Renal cortical epithelial cell (primary cell): ENCODE measurements around the gene ZG16B. TPM values are rescaled to one million over a fixed set of nuclear protein-coding genes. Genes with fewer than 3 reads are reported as not detected.

Source experiments
- DNase-seq: peaks from one replicate; pipeline ENCODE4 v3.0.0-alpha.2; 2011; ENCODE audit warnings: low read depth
- total RNA-seq: library from RNA; depleted of rRNA; stranded (reverse); fragments of >200 nt; gene quantifications from 2 replicates; pipeline ENCODE4 v1.2.3, GENCODE V29; 2014

The ZG16B gene
- total RNA-seq: 0.25 and 1.2 TPM in 2 replicates

- no peak for DNase-seq
Observed at GRCh38 chr16:2829501-2830354, at the start of gene ZG16B. Gene ZG16B (plus strand): TSS chr16:2830303. CDS start chr16:2830442, 139 bp downstream.

- DNase-seq: no peak
Observed at GRCh38 chr16:2782583-2783351, 47.3 kb upstream of the ZG16B start.

GRCh38 chr16:2783581-2784357, 46.3 kb upstream of the ZG16B start:
- DNase-seq: no peak

GRCh38 chr16:2784358-2785100, 45.6 kb upstream of the ZG16B start:
- no peak for DNase-seq

- DNase-seq: no peak
Observed at GRCh38 chr16:2785101-2785991, 44.8 kb upstream of the ZG16B start.

- no peak for DNase-seq
Observed at GRCh38 chr16:2786061-2786825, 43.9 kb upstream of the ZG16B start.

- DNase-seq: no peak
Observed at GRCh38 chr16:2786826-2787151, 43.3 kb upstream of the ZG16B start.

- no peak for DNase-seq
Observed at GRCh38 chr16:2787406-2787805, 42.7 kb upstream of the ZG16B start, which contains the start of gene PRSS33. Gene PRSS33 (minus strand): TSS chr16:2787560. CDS start chr16:2786547, 1,013 bp downstream.

- DNase-seq: no peak
Observed at GRCh38 chr16:2787961-2788360, 42.1 kb upstream of the ZG16B start.

- DNase-seq: no peak
Observed at GRCh38 chr16:2790631-2791030, 39.5 kb upstream of the ZG16B start.

- no peak for DNase-seq
Observed at GRCh38 chr16:2791174-2791573, 38.9 kb upstream of the ZG16B start.

GRCh38 chr16:2792940-2793339, 37.2 kb upstream of the ZG16B start:
- DNase-seq: no peak

GRCh38 chr16:2795395-2796143, 34.5 kb upstream of the ZG16B start:
- no peak for DNase-seq

GRCh38 chr16:2798723-2799204, 31.3 kb upstream of the ZG16B start:
- no peak for DNase-seq

GRCh38 chr16:2799205-2799858, 30.8 kb upstream of the ZG16B start:
- DNase-seq: no peak

GRCh38 chr16:2799859-2800226, 30.3 kb upstream of the ZG16B start:
- peak; percentile 69 for DNase-seq

- no peak for DNase-seq
Observed at GRCh38 chr16:2803545-2804195, 26.4 kb upstream of the ZG16B start.

GRCh38 chr16:2804728-2805127, 25.4 kb upstream of the ZG16B start:
- DNase-seq: no peak
